Stimulated activated memory B cell treated with anti-CD40 and anti-IgM and Interleukin-4, amounts not matched to agents 10 μg/mL and 1 μg/mL and 100 μg/mL, for 72 hours (primary cell): Measurements from ENCODE around the gene FEM1A.
A peak's percentile ranks its signal among the peaks of the same experiment; 100 is the strongest.
"Not testable (repeated sequence)": the region's sequence is repeated elsewhere in the genome, so short reads cannot be mapped to it uniquely, and the experiment has no call there.

Source experiments
- ATAC-seq: fragments of 150-1000 bp; cut with Tn5 transposase; 2 replicates; pipeline ENCODE4 v1.10.0; 2021
- H3K27ac Mint-ChIP-seq: one replicate; pipeline ENCODE4 v1.8.0; 2022; ENCODE audit warnings: mild to moderate bottlenecking, mixed read lengths
- H3K27me3 Mint-ChIP-seq: one replicate; pipeline ENCODE4 v1.8.0; 2022; ENCODE audit warnings: mixed read lengths
- H3K36me3 Mint-ChIP-seq: one replicate; pipeline ENCODE4 v1.8.0; 2022; ENCODE audit warnings: mixed read lengths
- H3K4me1 Mint-ChIP-seq: one replicate; pipeline ENCODE4 v1.8.0; 2022; ENCODE audit warnings: mixed read lengths
- H3K4me3 Mint-ChIP-seq: one replicate; pipeline ENCODE4 v1.8.0; 2022; ENCODE audit warnings: mild to moderate bottlenecking, moderate library complexity, mixed read lengths
- H3K9me3 Mint-ChIP-seq: one replicate; pipeline ENCODE4 v1.8.0; 2022; ENCODE audit warnings: mixed read lengths

The FEM1A gene

DNA sequence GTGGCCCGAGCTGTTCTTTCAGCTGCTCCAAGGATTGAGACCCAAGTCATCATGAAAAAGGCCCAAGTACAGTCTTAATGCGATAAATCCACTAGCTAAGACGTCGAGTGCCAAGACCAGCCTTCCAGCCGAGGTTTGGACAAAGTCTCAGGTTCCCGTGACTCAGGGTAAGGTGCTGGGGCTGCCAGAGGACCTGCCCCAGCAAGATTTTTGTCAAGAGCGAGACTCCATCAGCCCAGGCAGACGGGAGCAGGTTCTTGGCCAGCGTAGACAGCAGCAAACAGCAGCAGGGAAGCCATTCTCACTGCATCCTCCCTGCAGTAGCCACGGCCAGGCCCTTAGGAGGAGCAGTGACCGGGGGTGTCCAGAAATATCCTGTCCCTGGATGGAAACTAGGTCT is 3.4 kb downstream of the FEM1A start:
- no peaks in the 10 kb centered on the region for H3K27me3 Mint-ChIP-seq
- peaks cover 45% of the 10 kb centered on the region for H3K4me1 Mint-ChIP-seq
- no peak overlapping the region for H3K27ac Mint-ChIP-seq
- ATAC-seq: no peak
- H3K36me3 Mint-ChIP-seq: peaks cover 41% of the 10 kb centered on the region
- H3K4me3 Mint-ChIP-seq: no peak overlapping the region
- H3K9me3 Mint-ChIP-seq: no peaks in the 10 kb centered on the region

DNA sequence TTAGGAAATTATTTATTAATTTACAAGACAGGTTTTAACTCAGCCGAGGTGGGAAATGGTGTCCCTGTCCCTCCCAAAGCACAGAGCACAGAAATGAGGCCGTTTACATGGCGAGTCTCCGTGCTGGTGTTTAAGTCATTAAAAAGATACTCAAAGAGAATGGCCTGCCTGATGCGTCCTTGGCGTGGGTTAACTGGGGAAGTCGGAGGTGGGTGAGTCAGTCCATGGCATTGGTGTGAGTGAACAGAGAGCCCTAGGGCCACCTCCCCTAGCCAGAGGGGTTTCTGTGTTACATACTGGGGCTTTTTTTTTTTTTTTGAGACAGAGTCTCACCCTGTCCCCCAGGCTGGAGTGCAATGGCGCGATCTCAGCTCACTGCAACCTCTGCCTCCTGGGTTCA is 3.9 kb downstream of the FEM1A start:
- Mint-ChIP-seq H3K27me3 (no peaks in the 10 kb centered on the region), H3K4me1 (peaks cover 45% of the 10 kb centered on the region), H3K9me3 (no peaks in the 10 kb centered on the region), H3K36me3 (peaks cover 41% of the 10 kb centered on the region), H3K27ac (no peak overlapping the region), H3K4me3 (no peak overlapping the region)
- ATAC-seq: no peak

DNA sequence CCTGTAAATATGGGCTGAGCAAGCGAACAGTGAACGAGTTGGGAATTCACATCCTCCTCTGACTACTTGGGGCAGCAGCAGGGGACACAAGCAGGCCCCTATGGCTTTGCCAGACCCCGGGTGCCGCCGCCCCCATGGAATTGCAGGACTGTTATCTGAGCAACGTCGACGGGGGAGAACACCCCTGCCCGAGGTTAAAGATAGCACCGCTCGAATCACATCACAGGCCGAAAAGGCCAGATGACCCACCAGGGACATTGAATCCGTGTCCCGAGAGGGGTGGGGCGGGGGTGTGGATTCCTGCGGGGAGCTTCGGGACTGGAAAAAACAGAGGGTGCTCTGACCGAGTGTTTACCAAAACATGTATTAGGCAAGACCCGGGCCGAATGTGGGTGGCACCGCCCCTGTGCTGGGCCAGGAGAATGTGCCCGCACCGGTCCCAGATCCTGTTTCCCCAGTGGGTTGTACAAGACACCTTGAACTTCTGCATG is 9.1 kb downstream of the FEM1A start:
- peaks cover 9% of the 10 kb centered on the region for H3K4me1 Mint-ChIP-seq
- no peak for ATAC-seq
- no peak overlapping the region for H3K27ac Mint-ChIP-seq
- H3K36me3 Mint-ChIP-seq: peaks cover 31% of the 10 kb centered on the region
- H3K4me3 Mint-ChIP-seq: no peak overlapping the region
- no peaks in the 10 kb centered on the region for H3K9me3 Mint-ChIP-seq
- no peaks in the 10 kb centered on the region for H3K27me3 Mint-ChIP-seq

DNA sequence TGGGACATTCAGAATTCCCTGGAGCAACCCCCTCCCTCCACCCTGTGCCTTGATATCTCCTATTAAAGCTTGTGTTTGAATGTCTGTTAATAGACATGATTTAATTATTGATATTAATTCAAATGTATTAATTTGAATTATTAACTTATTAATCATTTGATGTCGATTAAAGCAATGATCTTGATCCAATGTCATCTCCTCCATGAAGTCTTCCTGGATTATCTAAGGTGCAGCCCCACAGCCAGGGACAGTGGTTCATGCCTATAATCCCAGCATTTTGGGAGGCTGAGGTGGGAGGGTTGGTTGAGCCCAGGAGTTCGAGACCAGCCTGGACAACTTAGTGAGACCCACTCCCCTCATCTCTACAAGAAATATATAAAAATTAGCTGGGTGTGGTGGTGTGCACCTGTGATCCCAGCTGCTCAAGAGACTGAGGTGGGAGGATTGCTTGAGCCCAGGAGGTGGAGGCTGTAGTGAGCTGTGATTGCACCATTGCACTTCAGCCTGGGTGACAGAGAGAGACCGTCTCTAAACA is 9.6 kb downstream of the FEM1A start:
- Mint-ChIP-seq H3K4me3 (no peak overlapping the region), H3K9me3 (no peaks in the 10 kb centered on the region), H3K4me1 (peaks cover 8% of the 10 kb centered on the region), H3K36me3 (peaks cover 31% of the 10 kb centered on the region), H3K27ac (no peak overlapping the region), H3K27me3 (no peaks in the 10 kb centered on the region)
- ATAC-seq: no peak

DNA sequence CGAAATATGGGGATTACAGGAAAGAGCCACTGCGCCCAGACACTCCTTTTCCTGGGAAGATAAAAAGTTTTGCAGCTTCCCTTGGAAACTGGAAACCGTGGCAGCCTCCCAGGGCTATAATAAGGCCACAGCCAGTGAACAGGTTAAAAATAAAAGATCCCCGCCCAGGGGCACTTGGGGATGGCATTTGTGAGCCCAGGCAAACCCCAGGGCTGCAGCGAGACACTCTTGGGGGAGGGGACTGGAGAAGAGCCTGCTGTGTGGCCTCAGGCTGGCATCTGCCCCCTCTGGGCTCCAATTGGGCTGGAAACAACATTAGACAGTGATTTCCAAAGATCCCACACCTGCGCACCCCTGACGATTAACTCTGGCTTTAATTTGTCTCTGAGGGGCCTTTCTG is 11.2 kb downstream of the FEM1A start:
- H3K4me1 Mint-ChIP-seq: peaks cover 7% of the 10 kb centered on the region
- H3K36me3 Mint-ChIP-seq: peaks cover 21% of the 10 kb centered on the region
- no peaks in the 10 kb centered on the region for H3K27me3 Mint-ChIP-seq
- no peak for ATAC-seq
- H3K4me3 Mint-ChIP-seq: no peak overlapping the region
- H3K27ac Mint-ChIP-seq: no peak overlapping the region
- H3K9me3 Mint-ChIP-seq: no peaks in the 10 kb centered on the region

DNA sequence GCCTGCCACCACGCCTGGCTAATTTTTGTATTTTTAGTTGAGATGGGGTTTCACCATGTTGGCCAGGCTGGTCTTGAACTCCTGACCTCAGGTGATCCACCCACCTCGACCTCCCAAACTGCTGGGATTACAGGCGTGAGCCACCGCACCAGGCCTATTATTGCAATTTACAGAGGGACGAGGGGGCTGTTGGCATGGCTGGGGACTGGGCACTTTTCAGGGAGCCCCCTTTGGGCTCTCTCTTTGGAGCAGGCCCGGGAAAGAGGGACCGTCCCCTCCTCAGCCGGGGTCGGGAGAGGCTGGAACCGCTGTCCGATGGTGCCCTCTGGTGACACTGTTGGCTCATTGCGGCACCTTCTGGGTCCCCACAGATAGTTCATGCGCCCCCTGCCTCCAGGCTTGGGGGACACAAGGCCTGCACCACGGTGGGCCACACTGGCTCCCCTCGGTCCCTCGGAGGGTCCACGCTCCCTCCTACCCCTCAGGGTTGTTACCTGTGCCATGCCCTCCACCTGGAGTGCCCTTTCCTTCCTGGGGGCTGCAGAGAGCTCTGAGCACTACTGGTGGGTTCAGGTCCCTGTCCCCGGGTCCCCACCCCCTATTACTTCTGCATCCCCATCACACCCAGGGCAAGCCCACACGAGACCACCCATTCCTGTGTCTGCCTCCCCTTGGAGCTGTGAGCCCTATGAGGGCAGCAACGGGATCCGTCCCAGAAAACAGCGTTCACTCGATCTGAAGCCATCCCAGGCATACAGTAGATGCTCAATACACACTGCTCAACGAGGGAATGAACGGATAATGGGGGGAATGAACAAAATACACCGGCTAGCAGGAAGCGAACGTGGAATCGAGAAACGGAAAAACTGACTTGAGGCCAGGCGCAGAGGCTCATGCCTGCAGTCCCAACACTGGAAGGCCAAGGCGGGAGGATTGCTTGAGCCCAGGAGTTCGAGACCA is 12.5 kb downstream of the FEM1A start:
- H3K27me3 Mint-ChIP-seq: no peaks in the 10 kb centered on the region
- peak; percentile 72 for ATAC-seq
- H3K36me3 Mint-ChIP-seq: peaks cover 8% of the 10 kb centered on the region
- peaks cover 7% of the 10 kb centered on the region for H3K4me1 Mint-ChIP-seq
- no peak overlapping the region for H3K27ac Mint-ChIP-seq
- H3K9me3 Mint-ChIP-seq: no peaks in the 10 kb centered on the region
- peak overlapping the region; percentile 2 for H3K4me3 Mint-ChIP-seq

DNA sequence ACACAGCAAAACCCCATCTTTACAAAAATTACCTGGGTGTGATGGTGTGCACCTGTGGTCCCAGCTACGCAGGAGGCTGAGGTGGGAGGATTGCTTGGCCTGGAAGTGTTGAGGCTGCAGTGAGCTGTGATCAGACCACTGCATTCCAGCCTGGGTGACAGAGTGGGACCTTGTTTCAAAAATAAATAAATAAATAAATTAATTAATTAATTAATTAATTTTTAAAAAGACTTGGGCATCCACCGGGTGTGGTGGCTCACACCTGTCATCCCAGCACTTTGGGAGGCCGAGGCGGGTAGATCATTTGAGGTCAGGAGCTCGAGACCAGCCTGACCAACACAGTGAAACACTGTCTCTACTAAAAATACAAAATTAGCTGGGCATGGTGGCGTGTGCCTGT is 13.6 kb downstream of the FEM1A start:
- not testable (repeated sequence) for ATAC-seq, H3K36me3 Mint-ChIP-seq, H3K4me3 Mint-ChIP-seq, H3K27ac Mint-ChIP-seq, H3K9me3 Mint-ChIP-seq, H3K27me3 Mint-ChIP-seq
- H3K4me1 Mint-ChIP-seq: peaks cover 14% of the 10 kb centered on the region

DNA sequence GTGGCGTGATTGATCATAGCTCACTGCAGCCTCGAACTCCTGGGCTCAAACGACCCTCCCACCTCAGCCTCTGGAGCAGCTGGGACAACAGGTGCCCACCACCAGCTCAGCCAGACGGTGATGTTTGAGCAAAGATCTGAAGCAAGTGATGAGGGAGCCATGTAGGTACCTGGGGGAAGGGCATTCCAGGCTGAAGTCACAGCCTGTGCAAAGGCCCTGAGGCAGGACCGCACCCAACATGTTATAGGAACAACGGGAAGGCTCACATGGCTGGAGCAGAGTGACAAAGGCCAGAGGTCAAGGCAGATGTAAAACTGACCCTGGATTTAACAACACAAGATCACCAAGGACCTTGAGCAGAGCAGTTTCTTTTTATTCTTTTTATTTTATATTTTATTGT is 14.8 kb downstream of the FEM1A start:
- Mint-ChIP-seq H3K4me3 (no peak overlapping the region), H3K27me3 (no peaks in the 10 kb centered on the region), H3K4me1 (peaks cover 23% of the 10 kb centered on the region), H3K9me3 (no peaks in the 10 kb centered on the region), H3K27ac (no peak overlapping the region), H3K36me3 (no peaks in the 10 kb centered on the region)
- no peak for ATAC-seq

DNA sequence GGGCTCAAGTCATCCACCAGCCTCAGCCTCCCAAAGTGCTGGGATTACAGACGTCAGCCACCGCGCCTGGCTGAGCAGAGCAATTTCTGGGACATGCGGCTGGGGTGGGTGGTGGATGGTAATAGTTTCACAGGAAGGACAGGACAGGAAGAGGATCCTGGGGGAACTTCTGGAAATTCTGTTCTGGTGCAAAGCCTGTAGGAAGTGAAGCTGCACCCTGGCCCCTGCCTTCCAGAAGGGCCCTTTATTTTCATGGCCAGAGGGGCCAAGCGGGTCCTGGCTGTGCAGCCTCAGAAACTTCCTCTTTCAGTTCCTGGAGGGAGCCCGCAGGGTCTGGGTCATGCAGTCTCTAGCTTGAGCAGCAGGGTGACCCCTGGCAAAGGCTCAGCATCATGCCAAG is 15.7 kb downstream of the FEM1A start:
- no peak overlapping the region for H3K4me3 Mint-ChIP-seq
- no peaks in the 10 kb centered on the region for H3K9me3 Mint-ChIP-seq
- no peaks in the 10 kb centered on the region for H3K27me3 Mint-ChIP-seq
- no peaks in the 10 kb centered on the region for H3K36me3 Mint-ChIP-seq
- H3K4me1 Mint-ChIP-seq: peaks cover 31% of the 10 kb centered on the region
- no peak overlapping the region for H3K27ac Mint-ChIP-seq
- peak; percentile 54 for ATAC-seq

DNA sequence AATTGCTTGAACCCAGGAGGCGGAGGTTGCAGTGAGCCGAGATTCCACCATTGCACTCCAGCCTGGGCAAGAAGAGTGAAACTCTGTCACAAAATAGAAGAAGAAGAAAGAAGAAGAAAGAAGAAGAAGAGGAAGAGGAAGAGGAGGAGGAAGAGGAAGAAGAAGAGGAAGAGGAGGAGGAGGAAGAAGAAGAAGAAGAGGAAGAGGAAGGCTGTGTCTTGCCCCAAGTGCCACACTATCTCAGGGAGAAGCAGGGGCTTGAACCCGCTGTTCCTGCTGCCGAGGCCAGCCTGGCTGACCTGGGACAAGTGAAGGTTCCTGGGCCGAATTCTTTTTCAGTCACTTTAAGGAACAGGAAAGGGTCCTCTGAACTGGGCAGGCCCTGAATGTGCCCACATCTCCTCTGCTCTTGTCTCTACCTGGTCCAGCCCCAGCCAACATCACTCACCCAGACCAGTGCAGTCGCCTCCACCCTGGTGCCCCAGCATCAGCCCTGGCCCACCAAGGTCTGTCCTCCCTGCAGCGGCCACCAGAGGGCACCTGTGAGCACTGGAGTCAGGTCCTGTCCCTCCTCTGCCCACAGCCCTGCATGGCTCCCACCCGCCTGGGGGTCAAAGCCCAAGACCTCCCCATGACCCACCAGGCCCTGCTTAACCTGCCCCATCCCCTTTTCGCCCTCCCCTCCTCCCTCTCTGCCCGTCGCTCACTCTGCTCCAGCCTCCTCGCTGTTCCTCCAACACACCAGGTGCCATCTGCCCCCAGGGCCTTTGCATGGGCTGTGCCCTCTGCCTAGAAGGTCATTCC is 20.0 kb downstream of the FEM1A start:
- Mint-ChIP-seq H3K27me3 (no peaks in the 10 kb centered on the region), H3K9me3 (no peaks in the 10 kb centered on the region), H3K4me1 (peaks cover 61% of the 10 kb centered on the region), H3K27ac (peak overlapping the region; percentile 82), H3K4me3 (peak overlapping the region; percentile 54), H3K36me3 (peaks cover 17% of the 10 kb centered on the region)
- ATAC-seq: peak; percentile 82

DNA sequence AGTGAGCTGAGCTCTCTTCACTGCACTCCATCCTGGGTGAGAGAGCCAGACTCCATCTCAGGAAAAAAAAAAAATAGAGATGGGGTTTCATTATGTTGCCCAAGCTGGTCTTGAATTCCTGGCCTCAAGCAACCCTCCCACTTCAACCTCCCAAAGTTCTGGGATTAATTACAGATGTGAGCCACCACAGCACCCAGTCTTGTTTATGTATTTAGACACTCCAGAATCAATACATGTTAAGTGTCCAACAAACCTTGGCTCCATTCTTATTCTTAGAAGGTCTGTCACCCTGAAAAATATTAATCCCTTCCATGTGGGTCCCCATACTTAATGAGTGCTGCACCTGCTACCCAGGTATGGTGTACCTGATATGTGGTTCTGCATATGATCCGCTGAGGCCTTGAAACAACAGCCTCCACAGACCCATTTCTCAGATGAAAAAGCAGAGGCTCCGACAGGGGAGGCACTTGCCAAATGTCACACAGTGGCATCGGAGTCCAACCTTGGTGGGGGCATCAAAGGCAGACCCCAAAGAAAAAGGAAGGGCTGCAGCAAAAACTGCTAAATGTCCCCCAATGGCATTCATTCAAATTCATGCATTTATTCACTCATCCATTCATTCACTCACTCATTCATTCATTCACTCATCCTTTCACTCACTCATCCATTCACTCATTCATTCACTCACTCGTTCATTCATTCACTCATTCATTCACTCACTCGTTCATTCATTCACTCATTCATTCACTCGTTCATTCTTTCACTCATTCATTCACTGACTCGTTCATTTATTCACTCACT is 23.3 kb downstream of the FEM1A start:
- Mint-ChIP-seq H3K27me3 (no peaks in the 10 kb centered on the region), H3K36me3 (peaks cover 41% of the 10 kb centered on the region), H3K9me3 (no peaks in the 10 kb centered on the region), H3K4me1 (peaks cover 60% of the 10 kb centered on the region), H3K4me3 (peak overlapping the region; percentile 70), H3K27ac (peak overlapping the region; percentile 63)
- ATAC-seq: no peak

DNA sequence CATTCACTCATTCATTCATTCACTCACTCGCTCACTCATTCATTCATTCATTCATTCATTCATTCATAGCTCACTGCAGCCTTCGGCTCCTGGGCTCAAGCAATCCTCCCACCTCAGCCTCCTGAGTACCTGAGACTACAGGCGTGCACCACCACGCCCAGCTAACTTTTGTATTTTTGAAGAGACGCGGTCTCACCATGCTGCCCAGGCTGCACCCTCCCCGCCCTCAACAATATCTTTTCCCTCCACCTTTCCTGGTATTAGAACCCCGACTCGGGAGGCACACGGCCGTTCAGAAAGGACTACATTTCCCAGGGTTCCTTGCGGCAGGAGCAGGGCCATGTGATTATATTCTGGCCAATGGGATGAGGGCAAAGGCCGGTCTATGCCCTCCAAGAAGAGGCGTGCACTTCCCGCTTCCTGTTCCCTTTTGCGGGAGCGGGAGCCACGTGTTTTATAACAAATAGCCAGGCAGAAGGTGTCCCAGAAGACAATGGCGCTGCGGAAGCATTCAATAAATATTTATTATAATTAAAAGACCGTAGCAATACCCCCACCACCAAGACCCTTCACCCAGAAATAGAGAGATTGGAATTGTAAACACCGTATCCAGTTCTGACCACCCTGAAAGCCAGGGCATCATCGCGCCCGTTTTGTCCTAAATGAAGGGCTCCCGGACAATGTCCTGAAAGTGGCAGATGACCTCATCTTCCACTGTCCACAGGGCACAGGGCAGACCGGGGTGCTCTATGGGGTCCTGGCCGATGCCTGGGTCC is 24.1 kb downstream of the FEM1A start:
- peak overlapping the region; percentile 63 for H3K27ac Mint-ChIP-seq
- peaks cover 55% of the 10 kb centered on the region for H3K4me1 Mint-ChIP-seq
- no peaks in the 10 kb centered on the region for H3K27me3 Mint-ChIP-seq
- peak overlapping the region; percentile 70 for H3K4me3 Mint-ChIP-seq
- H3K9me3 Mint-ChIP-seq: no peaks in the 10 kb centered on the region
- ATAC-seq: peak; percentile 86
- H3K36me3 Mint-ChIP-seq: peaks cover 41% of the 10 kb centered on the region

DNA sequence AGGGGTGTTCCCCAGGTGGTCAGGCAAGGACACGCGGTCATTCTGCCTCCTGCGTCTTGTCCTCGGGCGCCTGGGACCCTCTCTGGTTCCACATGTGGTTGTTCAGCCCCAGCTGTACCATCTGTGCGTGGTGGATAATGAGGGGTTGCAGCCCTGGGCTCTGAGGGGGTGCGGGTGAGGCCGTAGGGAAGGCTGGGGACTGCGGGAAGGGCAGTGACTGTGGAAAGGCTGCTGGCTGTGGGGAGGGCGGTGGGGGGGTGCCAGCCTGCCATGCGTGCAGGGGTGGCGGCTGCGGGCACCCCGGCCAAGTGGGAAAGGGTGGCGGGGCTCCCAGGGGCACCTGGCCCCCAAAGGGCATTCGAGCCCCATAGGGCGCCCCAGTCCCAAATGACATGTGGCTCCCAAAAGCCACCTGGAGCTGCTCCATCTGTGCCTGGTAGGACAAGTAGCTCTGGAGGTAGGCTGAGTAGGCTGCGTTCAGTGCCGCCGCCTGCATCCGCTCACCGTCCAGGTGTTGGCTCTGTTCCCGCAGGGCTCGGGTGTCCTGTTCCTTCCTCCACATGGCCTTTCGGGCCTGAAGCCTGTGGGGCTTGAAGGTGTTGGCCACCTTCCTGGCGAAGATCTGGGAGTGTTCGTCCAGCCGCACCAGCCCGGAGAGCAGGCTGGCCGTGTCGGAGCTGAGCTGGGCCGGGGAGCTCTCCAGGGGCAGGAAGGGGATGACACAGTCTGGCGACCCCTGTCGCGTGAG is 24.8 kb downstream of the FEM1A start:
- Mint-ChIP-seq H3K4me1 (peaks cover 48% of the 10 kb centered on the region), H3K9me3 (no peaks in the 10 kb centered on the region), H3K27me3 (no peaks in the 10 kb centered on the region), H3K4me3 (no peak overlapping the region), H3K27ac (peak overlapping the region; percentile 63), H3K36me3 (peaks cover 41% of the 10 kb centered on the region)
- ATAC-seq: peak; percentile 31

DNA sequence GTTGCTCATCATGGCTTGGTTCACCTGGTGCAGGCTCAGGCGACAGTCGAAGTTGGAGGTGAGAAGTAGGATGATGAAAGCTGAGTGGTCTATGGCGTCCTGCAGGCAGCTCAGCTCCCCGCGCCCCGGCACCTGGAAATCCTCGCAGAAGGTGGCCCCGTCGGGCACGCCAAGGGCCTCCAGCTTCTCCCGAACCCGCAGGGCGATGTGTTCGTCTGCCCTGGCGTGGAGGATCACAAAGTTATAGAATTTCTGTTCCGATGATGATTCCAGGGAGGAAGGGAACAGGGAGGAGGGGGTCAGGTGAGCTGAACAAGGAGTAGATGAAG is 25.4 kb downstream of the FEM1A start:
- Mint-ChIP-seq H3K27ac (peak overlapping the region; percentile 35), H3K9me3 (no peaks in the 10 kb centered on the region), H3K27me3 (no peaks in the 10 kb centered on the region), H3K4me3 (no peak overlapping the region), H3K36me3 (peaks cover 41% of the 10 kb centered on the region), H3K4me1 (peaks cover 43% of the 10 kb centered on the region)
- no peak for ATAC-seq
